GM18508 (cell line): ENCODE data around the gene TLR10.
"Not testable (repeated sequence)": the region's sequence is repeated elsewhere in the genome, so short reads cannot be mapped to it uniquely, and the experiment has no call there.

ENCODE experiments used
- ATAC-seq: cut with Tn5 transposase; IDR thresholded peaks from one replicate; pipeline ENCODE4 v1.9.1; 2021; ENCODE audit warnings: moderate number of reproducible peaks; ENCODE audit not compliant: insufficient read depth, unreplicated experiment

The TLR10 gene

GRCh38 chr4:38782452-38783108 is at the start of gene TLR10:
Gene TLR10 (minus strand): TSS chr4:38782990. CDS start chr4:38775590, 7,400 bp downstream.
- ATAC-seq = peak; percentile 61

DNA sequence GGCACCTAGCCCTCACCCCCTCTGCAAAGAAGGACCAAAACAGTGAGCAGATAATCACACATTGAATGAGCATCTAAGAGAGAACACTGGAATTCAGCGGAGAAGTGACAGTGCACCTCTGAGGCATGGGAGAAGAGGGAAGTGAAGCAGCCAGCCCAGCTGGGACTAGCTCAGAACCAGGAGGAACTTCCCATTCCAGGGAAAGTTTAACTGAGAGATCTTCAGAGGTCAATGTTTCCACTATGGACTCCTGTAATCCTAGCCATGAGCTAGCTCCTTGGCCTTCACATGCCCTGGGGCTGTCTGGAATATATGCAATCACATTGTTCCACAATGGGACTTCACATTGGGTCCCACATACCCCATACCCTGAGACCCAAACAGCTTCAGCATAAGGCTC is 49.4 kb upstream of the TLR10 start:
- no peak for ATAC-seq

DNA sequence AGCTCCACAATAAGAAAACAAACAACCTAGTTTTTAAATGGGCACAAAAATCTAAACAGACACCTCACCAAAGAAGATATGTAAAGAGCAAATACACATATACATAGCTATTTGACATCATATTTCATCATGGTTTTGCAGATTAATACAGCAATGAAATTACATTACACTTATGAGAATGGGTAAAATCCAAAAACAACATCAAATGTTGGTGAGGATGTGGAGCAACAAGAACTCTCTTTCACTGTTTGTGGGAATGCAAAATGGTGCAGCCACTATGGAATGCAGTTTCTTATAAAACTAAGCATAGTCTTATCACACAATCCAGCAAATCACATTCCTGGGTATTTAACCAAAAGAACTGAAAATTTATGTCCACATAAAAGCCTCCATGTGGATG is 48.9 kb upstream of the TLR10 start:
- ATAC-seq = no peak

GRCh38 chr4:38829237-38829636 is 46.4 kb upstream of the TLR10 start:
- ATAC-seq = no peak

GRCh38 chr4:38823766-38824165 is 41.0 kb upstream of the TLR10 start:
- no peak for ATAC-seq

- ATAC-seq = no peak
These were observed 40.0 kb upstream of the TLR10 start for GRCh38 chr4:38822748-38823303.

- ATAC-seq = no peak
These were observed 38.9 kb upstream of the TLR10 start for GRCh38 chr4:38821739-38822138.

DNA sequence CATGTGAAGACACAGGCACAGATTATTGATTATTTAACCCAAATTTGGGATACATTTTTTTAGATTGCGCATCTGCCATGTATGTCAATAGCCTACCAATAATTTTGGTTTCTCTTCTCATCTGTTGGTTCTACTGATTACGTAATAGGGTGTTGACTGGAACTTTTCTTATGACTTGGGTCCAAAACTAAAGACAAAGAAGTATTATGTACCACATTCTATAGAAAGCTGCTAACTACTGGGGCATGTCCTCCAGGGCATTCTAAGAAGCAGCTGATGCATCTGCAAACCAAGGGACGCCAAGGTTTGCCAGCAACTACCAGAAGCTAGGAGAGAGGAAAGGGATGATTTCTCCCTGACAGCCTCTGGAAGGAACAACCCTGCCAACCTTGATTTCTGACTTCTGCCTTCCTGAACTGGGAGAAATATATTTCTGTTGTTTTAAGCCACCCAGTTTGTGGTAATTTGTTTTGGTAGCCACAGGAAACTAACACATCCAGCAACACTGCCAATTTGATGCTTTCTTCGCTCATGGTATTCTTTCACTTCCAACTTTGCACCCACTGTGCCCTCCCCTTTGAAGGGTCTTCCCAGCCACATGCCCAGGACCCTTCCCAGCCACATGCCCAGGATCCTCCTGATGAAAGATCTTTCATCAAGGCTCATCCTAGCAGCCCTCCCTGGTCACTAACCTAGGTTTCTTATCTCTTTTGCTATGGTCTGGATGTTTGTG is 37.7 kb upstream of the TLR10 start:
- ATAC-seq = no peak

DNA sequence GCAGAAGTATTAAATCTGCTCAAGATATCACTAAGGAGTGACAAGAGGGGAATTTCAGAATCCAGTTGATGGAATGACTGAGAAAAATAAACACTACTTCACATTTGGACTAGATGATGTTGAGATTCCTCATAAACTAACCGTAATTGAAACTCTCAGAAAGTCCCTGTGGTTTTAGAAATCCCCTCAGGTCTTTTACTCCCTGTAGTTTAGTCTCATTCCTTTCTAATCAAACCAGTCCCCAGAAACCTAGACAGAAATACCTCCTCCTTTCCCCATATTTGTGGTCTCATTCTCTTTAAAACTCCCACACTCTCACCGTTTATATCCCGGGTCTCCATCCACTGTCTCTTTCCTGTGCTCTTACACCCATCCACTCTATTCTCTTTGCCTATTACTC is 36.8 kb upstream of the TLR10 start:
- ATAC-seq = no peak

DNA sequence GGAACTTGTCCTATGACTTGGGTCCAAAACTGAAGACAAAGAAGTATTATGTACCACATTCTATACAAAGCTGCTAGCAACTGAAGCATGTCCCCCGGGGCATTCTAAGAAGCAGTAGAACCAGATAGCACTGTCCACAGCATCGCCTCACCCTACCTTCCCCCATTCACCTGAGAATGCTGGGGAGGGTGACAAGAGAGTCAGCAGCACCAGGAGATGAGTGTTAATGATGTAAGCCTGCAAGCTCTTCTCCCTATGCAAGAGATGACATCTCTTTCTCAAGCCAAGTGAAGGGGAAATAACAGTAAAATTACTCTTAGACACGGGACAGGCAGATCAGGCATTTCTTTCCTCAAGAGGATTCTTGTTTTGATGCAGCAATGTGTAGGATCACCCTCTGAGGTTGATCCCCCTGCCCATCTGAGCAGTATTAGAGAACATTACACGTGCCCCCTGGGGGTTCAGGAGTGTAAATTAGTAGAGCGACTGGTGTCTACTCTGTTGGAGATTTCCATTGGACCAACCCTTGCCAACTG is 35.7 kb upstream of the TLR10 start:
- peak; percentile 35 for ATAC-seq

DNA sequence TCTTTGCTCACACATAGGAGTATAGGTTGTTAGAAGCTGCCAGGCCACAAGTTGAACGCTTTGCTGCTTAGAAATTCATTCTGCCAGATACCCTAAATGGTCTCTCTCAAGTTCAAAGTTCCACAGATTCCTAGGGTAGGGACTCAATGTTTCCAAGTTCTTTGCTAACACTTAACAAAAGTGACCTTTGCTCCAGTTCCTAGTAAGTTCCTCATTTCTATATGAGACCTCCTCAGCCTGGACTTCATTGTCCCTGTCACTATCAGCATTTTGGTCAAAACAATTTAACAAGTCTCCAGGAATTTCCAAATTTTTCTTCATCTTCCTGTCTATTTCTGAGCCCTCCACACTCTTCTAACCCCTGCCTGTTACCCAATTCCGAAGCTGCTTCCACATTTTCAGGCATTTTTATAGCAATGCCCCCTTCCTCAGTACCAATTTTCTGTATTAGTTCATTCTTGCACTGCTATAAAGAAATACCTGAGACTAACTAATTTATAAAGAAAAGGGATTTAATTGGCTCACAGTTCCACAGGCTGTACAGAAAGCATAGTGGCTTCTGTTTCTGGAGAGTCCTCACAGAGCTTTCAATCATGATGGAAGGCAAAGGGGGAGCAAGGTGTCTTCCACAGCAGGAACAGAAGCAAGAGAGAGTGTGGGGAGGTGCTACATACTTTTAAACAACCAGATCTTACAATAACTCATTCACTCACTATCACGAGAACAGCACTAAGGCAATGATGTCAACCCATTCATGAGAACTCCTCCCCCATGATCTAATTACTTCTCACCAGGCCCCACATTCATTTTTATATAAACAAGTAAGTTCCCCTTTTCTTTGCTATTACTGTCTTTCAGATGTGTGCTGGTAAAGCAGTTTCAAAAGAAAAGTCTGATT is 33.3 kb upstream of the TLR10 start:
- no peak for ATAC-seq

GRCh38 chr4:38814386-38814785 is 31.6 kb upstream of the TLR10 start:
- ATAC-seq = no peak

GRCh38 chr4:38811297-38811696 is 28.5 kb upstream of the TLR10 start:
- ATAC-seq = no peak

GRCh38 chr4:38807462-38807861 is 24.7 kb upstream of the TLR10 start:
- ATAC-seq = not testable (repeated sequence)

GRCh38 chr4:38806251-38806650 is 23.5 kb upstream of the TLR10 start:
- not testable (repeated sequence) for ATAC-seq

- peak; percentile 82 for ATAC-seq
These were observed 22.8 kb upstream of the TLR10 start for GRCh38 chr4:38805530-38806145.

- ATAC-seq = peak; percentile 17
These were observed 22.0 kb upstream of the TLR10 start, which contains the start of gene TLR1 for GRCh38 chr4:38804654-38805295. Gene TLR1 (minus strand): TSS chr4:38804791. CDS start chr4:38798831, 5,960 bp downstream.

GRCh38 chr4:38803833-38804653 is 21.3 kb upstream of the TLR10 start:
- peak; percentile 29 for ATAC-seq
